Fibroblast of mammary gland (primary cell): ENCODE results near the gene AGAP1.
"Not testable (repeated sequence)": the region's sequence is repeated elsewhere in the genome, so short reads cannot be mapped to it uniquely, and the experiment has no call there.

Experiments
- DNase-seq: peaks from one replicate; pipeline ENCODE4 v3.0.0-alpha.2; 2010; ENCODE audit warnings: low read depth
- H3K4me3 ChIP-seq: 2 replicates; pipeline ENCODE4 v1.5.1; 2011; ENCODE audit warnings: low read depth, mild to moderate bottlenecking, low read length, moderate library complexity; ENCODE audit not compliant: control insufficient read depth
- CTCF ChIP-seq: conservative IDR thresholded peaks from 2 replicates; pipeline ENCODE4 v1.5.1; 2011; ENCODE audit warnings: low read depth, low read length, inconsistent platforms; ENCODE audit not compliant: control insufficient read depth, insufficient read depth

The AGAP1 gene

DNA sequence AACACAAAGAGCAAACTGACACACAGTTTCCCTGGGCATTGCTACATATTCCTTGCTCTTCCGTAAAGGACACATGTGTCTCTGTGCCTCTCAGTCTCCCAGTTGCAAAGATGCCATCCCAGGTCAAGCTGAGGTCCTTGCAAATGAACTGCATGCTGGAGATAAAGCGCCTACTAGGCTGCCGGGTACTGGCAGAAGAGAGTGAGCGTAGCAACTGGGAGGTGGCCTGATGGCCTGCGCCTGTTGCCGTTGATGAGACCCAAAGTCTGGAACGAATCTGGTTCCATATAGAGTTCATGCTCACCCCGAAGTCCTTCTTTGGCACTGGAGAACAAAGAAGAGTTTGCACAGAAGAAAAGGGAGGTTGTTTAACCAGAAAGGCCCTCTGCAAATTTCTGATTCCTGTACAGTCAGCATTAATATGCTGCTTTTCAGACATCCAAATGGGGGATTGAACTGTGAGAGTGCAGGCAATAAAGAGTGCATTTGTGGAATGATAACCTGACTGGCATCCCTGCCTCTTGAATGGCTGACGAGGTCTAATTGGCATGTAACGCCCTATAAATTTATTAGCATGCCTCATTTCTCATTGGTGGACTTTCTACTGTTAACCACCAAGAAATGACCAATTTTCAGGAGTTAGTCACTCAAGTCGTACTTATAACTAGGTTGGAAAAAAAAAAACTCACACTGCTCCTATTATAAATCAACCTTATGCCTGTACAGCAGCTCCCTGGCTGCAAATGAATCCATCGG is 595.6 kb downstream of the AGAP1 start:
- H3K4me3 ChIP-seq: no peak overlapping the region
- peak; percentile 1 for DNase-seq
- no peak for TF ChIP-seq CTCF

DNA sequence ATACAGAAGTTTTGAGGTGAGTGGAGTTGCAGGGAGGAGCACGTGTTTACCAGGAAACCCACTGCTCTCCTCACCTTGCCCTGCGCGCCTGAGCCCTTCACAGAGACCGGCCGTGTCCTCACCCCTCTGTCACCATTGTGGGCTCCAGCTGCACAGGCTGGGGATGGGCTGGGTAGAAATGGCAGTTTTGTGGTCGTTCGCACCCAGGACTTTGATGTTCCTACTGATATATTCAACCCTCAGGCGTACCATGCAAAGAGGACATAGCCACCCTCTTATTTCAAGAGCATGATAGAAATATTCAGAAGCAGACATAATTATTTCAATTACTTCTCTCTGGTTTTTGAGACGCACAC is 596.2 kb downstream of the AGAP1 start:
- no peak overlapping the region for H3K4me3 ChIP-seq

GRCh38 chr2:236090826-236091225 is 597.0 kb downstream of the AGAP1 start:
- not testable (repeated sequence) for H3K4me3 ChIP-seq, DNase-seq

More for the DNA sequence above, 596.2 kb downstream of the AGAP1 start:
- TF ChIP-seq CTCF: no peak
- no peak for DNase-seq

DNA sequence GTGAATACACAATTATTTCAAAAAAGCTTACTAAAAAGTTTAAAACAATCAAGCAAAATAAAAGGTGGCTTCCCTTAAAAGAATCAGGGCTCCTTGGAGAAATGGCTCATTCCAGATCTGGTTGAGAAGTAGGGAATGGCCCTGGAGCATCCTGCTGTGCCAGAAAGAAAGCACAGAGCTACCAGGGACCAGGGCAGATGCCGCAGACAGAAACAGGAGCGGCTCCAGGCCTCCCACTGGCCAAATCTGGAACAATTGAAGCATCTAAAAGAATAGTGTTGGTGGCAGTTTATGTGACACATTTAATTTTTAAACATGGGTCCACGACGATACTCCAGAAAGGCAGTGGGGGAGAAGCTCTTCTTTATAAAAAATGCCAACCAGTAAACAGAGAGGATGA is 598.9 kb downstream of the AGAP1 start:
- DNase-seq: no peak
- TF ChIP-seq CTCF: no peak
- no peak overlapping the region for H3K4me3 ChIP-seq

GRCh38 chr2:236093134-236093533 is 599.3 kb downstream of the AGAP1 start:
- DNase-seq: no peak
- H3K4me3 ChIP-seq: no peak overlapping the region
- no peak for TF ChIP-seq CTCF

GRCh38 chr2:236095504-236095903 is 601.7 kb downstream of the AGAP1 start:
- no peak for TF ChIP-seq CTCF
- no peak overlapping the region for H3K4me3 ChIP-seq
- no peak for DNase-seq

- TF ChIP-seq CTCF: no peak
- H3K4me3 ChIP-seq: no peak overlapping the region
- no peak for DNase-seq
Measured at GRCh38 chr2:236101311-236101950, 607.6 kb downstream of the AGAP1 start.
